H9 (cell line): ENCODE results near the gene HIRIP3. TPM values are rescaled to one million over a fixed set of nuclear protein-coding genes. Genes with fewer than 3 reads are reported as not detected.

Experiments
- DNase-seq: peaks from one replicate; pipeline ENCODE4 v3.0.0-alpha.2; 2017
- H2AFZ ChIP-seq: one replicate; pipeline ENCODE4 v1.6.1; 2013; ENCODE audit warnings: mild to moderate bottlenecking, low read length, control low read depth, moderate library complexity
- H2AK5ac ChIP-seq: 2 replicates; pipeline ENCODE4 v1.6.1; 2013; ENCODE audit warnings: low read length, control low read depth, mixed read lengths; ENCODE audit not compliant: insufficient read length
- H2BK120ac ChIP-seq: one replicate; pipeline ENCODE4 v1.6.1; 2013; ENCODE audit warnings: low read depth, mild to moderate bottlenecking, low read length, control low read depth, inconsistent platforms; ENCODE audit not compliant: poor library complexity, severe bottlenecking
- H2BK12ac ChIP-seq: 2 replicates; pipeline ENCODE4 v1.6.1; 2013; ENCODE audit warnings: low read length, control low read depth, mixed read lengths, low read depth; ENCODE audit not compliant: insufficient read length
- H2BK15ac ChIP-seq: 2 replicates; pipeline ENCODE4 v1.6.1; 2013; ENCODE audit warnings: low read depth, low read length, control low read depth
- H2BK20ac ChIP-seq: one replicate; pipeline ENCODE4 v1.6.1; 2013; ENCODE audit warnings: low read depth, mild to moderate bottlenecking, low read length, control low read depth, inconsistent platforms; ENCODE audit not compliant: poor library complexity, severe bottlenecking
- H2BK5ac ChIP-seq: 2 replicates; pipeline ENCODE4 v1.6.1; 2013; ENCODE audit warnings: low read length, control low read depth, mixed read lengths; ENCODE audit not compliant: insufficient read length
- H3K14ac ChIP-seq: 2 replicates; pipeline ENCODE4 v1.6.1; 2013; ENCODE audit warnings: low read length, control low read depth; ENCODE audit not compliant: insufficient read depth
- H3K18ac ChIP-seq: 2 replicates; pipeline ENCODE4 v1.6.1; 2013; ENCODE audit warnings: low read depth, mild to moderate bottlenecking, mixed read lengths, low read length, control low read depth; ENCODE audit not compliant: insufficient read length
- H3K23ac ChIP-seq: 2 replicates; pipeline ENCODE4 v1.6.1; 2013; ENCODE audit warnings: low read length, control low read depth, mixed read lengths, low read depth; ENCODE audit not compliant: insufficient read length
- H3K23me2 ChIP-seq: 2 replicates; pipeline ENCODE4 v1.6.1; 2013; ENCODE audit warnings: low read depth, mild to moderate bottlenecking, mixed read lengths, low read length, control low read depth; ENCODE audit not compliant: insufficient read length, poor library complexity, severe bottlenecking
- H3K27ac ChIP-seq: 2 replicates; pipeline ENCODE4 v1.5.1; 2013; ENCODE audit warnings: low read length, control low read depth, mixed read lengths, low read depth; ENCODE audit not compliant: insufficient read length
- H3K27me3 ChIP-seq: 2 replicates; pipeline ENCODE4 v1.6.1; 2013; ENCODE audit warnings: low read length, control low read depth, inconsistent platforms; ENCODE audit not compliant: insufficient read depth
- H3K4ac ChIP-seq: 2 replicates; pipeline ENCODE4 v1.6.1; 2013; ENCODE audit warnings: low read depth, mild to moderate bottlenecking, control low read depth, inconsistent platforms, low read length, moderate library complexity
- H3K4me1 ChIP-seq: 2 replicates; pipeline ENCODE4 v1.6.1; 2013; ENCODE audit warnings: low read length, control low read depth, inconsistent platforms; ENCODE audit not compliant: insufficient read depth
- H3K4me2 ChIP-seq: 2 replicates; pipeline ENCODE4 v1.6.1; 2013; ENCODE audit warnings: low read length, control low read depth, mixed read lengths; ENCODE audit not compliant: insufficient read length, insufficient read depth
- H3K56ac ChIP-seq: 2 replicates; pipeline ENCODE4 v1.6.1; 2013; ENCODE audit warnings: low read depth, mild to moderate bottlenecking, mixed read lengths, low read length, control low read depth; ENCODE audit not compliant: insufficient read length
- H3K79me1 ChIP-seq: 2 replicates; pipeline ENCODE4 v1.6.1; 2013; ENCODE audit warnings: low read depth, mild to moderate bottlenecking, moderate library complexity, low read length, control low read depth, inconsistent platforms; ENCODE audit not compliant: insufficient read depth, poor library complexity, severe bottlenecking
- H3K79me2 ChIP-seq: 2 replicates; pipeline ENCODE4 v1.6.1; 2013; ENCODE audit warnings: low read length, control low read depth, inconsistent platforms; ENCODE audit not compliant: insufficient read depth
- H3K9ac ChIP-seq: 2 replicates; pipeline ENCODE4 v1.6.1; 2013; ENCODE audit warnings: low read length, control low read depth, mixed read lengths; ENCODE audit not compliant: insufficient read length; ENCODE audit errors: extremely low read depth
- H3K9me3 ChIP-seq: one replicate; pipeline ENCODE4 v1.6.1; 2013; ENCODE audit warnings: low read depth, low read length, inconsistent platforms; ENCODE audit not compliant: control insufficient read depth
- H3T11ph ChIP-seq: one replicate; pipeline ENCODE4 v1.6.1; 2013; ENCODE audit warnings: mild to moderate bottlenecking, low read length, control low read depth, inconsistent platforms
- H4K20me1 ChIP-seq: one replicate; pipeline ENCODE4 v1.6.1; 2013; ENCODE audit not compliant: control insufficient read depth, insufficient read length, insufficient read depth
- H4K5ac ChIP-seq: 2 replicates; pipeline ENCODE4 v1.6.1; 2013; ENCODE audit warnings: low read depth, mild to moderate bottlenecking, mixed read lengths, low read length, control low read depth; ENCODE audit not compliant: insufficient read length
- H4K8ac ChIP-seq: replicated peaks from 2 replicates; pipeline ENCODE4 v1.6.1; 2013; ENCODE audit warnings: low read length, control low read depth, mixed read lengths, low read depth; ENCODE audit not compliant: insufficient read length
- H4K91ac ChIP-seq: 2 replicates; pipeline ENCODE4 v1.6.1; 2013; ENCODE audit warnings: low read depth, mild to moderate bottlenecking, moderate library complexity, mixed read lengths, low read length, control low read depth; ENCODE audit not compliant: insufficient read length
- H3K27ac Mint-ChIP-seq, 3 experiments: 2 replicates in 2 of 3; 3 replicates in 1 of 3; pipeline ENCODE4 v1.8.0; 2020 to 2021; ENCODE audit warnings: mixed read lengths in 3 of 3, mild to moderate bottlenecking in 1 of 3, moderate library complexity in 1 of 3
- H3K27me3 Mint-ChIP-seq: 2 replicates; pipeline ENCODE4 v1.8.0; 2021; ENCODE audit warnings: low read depth, mild to moderate bottlenecking, moderate library complexity, mixed read lengths
- H3K36me3 Mint-ChIP-seq, 3 experiments: 2 replicates in 2 of 3; 3 replicates in 1 of 3; pipeline ENCODE4 v1.8.0; 2020 to 2021; ENCODE audit warnings: low read depth in 3 of 3, mixed read lengths in 3 of 3; ENCODE audit not compliant: insufficient read depth in 1 of 3
- H3K4me1 Mint-ChIP-seq, 2 experiments: 2 replicates each; pipeline ENCODE4 v1.8.0; 2020; ENCODE audit warnings: mixed read lengths in 2 of 2
- H3K4me3 Mint-ChIP-seq, 2 experiments: 2 replicates in 1 of 2; 3 replicates in 1 of 2; pipeline ENCODE4 v1.8.0; 2020 to 2021; ENCODE audit warnings: mild to moderate bottlenecking in 2 of 2, mixed read lengths in 2 of 2, moderate library complexity in 1 of 2
- H3K9me3 Mint-ChIP-seq, 2 experiments: 2 replicates in 1 of 2; 3 replicates in 1 of 2; pipeline ENCODE4 v1.8.0; 2020; ENCODE audit warnings: mild to moderate bottlenecking in 2 of 2, mixed read lengths in 2 of 2, moderate library complexity in 1 of 2
- WGBS: extraction: QIAGEN DNeasy Blood & Tissue Kit; methylation state at CpG from one replicate; pipeline ENCODE4 v1.1.7; 2013; ENCODE audit warnings: missing lambda C conversion rate, low lambda C conversion rate, mixed read lengths; ENCODE audit not compliant: insufficient read length; ENCODE audit errors: extremely low coverage; 5-methylcytosine and 5-hydroxymethylcytosine counted together
- total RNA-seq: library from RNA; stranded (reverse); gene quantifications from 2 replicates; pipeline ENCODE4 v1.2.1, GENCODE V29; 2021
- TF ChIP-seq, protein P1 (sequence below): fragments of 200-600 bp; sonication (generic); conservative IDR thresholded peaks from 3 replicates; pipeline ENCODE4 v1.8.0; 2021; ENCODE audit warnings: antibody characterized with exemption, mild to moderate bottlenecking

Gene HIRIP3
- total RNA-seq, 1 experiment from 2014 or later: 21.6 TPM

DNA sequence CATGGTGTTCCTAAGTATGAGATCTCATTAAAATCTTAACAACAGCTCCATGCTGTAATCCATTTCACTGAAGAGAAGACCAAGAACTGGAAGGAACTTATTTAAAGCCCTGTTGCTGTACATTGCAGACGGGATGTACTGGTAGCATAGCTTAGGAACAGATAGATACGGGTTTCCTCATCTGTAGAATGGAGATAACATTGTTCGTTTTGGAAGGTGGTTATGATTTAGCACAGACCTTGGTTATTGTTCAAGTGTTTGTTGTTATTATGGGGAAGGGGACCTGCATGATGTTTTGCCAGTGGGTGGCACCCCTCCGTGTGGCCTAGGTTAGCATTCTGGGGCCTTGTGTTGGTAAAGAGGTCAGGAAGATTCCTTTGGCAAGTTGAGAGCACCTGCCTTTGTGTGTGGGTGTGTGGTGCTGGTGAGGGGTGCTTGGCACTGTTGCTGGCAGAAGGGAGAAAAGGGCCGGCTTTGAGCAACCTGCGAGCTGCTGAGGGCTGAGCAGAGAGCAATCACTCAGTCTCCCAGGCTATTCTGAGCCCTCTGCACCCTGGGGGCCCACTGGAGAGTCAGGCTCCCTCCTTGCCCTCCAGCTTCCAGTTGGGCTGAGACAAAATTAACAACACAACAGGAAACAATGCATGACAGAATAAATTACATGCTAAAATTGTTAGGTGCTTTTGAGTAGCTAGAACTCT is 19.5 kb downstream of the HIRIP3 start:
- TF ChIP-seq, protein P1, sequence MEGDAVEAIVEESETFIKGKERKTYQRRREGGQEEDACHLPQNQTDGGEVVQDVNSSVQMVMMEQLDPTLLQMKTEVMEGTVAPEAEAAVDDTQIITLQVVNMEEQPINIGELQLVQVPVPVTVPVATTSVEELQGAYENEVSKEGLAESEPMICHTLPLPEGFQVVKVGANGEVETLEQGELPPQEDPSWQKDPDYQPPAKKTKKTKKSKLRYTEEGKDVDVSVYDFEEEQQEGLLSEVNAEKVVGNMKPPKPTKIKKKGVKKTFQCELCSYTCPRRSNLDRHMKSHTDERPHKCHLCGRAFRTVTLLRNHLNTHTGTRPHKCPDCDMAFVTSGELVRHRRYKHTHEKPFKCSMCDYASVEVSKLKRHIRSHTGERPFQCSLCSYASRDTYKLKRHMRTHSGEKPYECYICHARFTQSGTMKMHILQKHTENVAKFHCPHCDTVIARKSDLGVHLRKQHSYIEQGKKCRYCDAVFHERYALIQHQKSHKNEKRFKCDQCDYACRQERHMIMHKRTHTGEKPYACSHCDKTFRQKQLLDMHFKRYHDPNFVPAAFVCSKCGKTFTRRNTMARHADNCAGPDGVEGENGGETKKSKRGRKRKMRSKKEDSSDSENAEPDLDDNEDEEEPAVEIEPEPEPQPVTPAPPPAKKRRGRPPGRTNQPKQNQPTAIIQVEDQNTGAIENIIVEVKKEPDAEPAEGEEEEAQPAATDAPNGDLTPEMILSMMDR: no peak
- H4K20me1 ChIP-seq: no peaks in the 10 kb centered on the region
- H3K79me2 ChIP-seq: peaks cover 5% of the 10 kb centered on the region; the same call in 1 of the 2 replicates
- peaks cover 3% of the 10 kb centered on the region; the same call in 1 of the 2 replicates for H3K4me1 ChIP-seq
- no peak overlapping the region for H4K91ac ChIP-seq
- H3K56ac ChIP-seq: no peak overlapping the region
- no peak overlapping the region for H2BK15ac ChIP-seq
- peaks cover 14 to 16% of the 10 kb centered on the region in 2 experiments for H3K9me3 Mint-ChIP-seq
- no peak for DNase-seq
- peaks cover 16% of the 10 kb centered on the region for H3K27me3 Mint-ChIP-seq
- peaks cover 3% of the 10 kb centered on the region; the same call in 1 of the 2 replicates for H3K27me3 ChIP-seq
- no peak overlapping the region for H2AFZ ChIP-seq
- WGBS: no CpG with 5 or more reads among the region's 6 CpGs
- H4K5ac ChIP-seq: no peak overlapping the region
- no peak overlapping the region for H3K27ac ChIP-seq
- H3K23ac ChIP-seq: no peak overlapping the region
- no peak overlapping the region for H3K9ac ChIP-seq
- H3T11ph ChIP-seq: no peak overlapping the region
- H3K23me2 ChIP-seq: peaks cover 14% of the 10 kb centered on the region
- H2BK12ac ChIP-seq: no peak overlapping the region
- H4K8ac ChIP-seq: no peak overlapping the region
- no peak overlapping the region for H3K14ac ChIP-seq
- H3K4me1 Mint-ChIP-seq: peaks cover 29% of the 10 kb centered on the region in 2 experiments
- no peak overlapping the region for H2BK5ac ChIP-seq
- no peak overlapping the region for H3K18ac ChIP-seq
- peaks cover 7% of the 10 kb centered on the region for H3K79me1 ChIP-seq
- no peak overlapping the region for H2AK5ac ChIP-seq
- H3K36me3 Mint-ChIP-seq: peaks cover 38 to 52% (median 49%) of the 10 kb centered on the region in 3 experiments
- H3K4me3 Mint-ChIP-seq: peak overlapping the region; percentile 95 to 96
- no peak overlapping the region for H2BK20ac ChIP-seq
- peak overlapping the region; percentile 20 for H3K4me2 ChIP-seq
- H2BK120ac ChIP-seq: no peak overlapping the region
- no peak overlapping the region for H3K4ac ChIP-seq
- H3K27ac Mint-ChIP-seq: peak overlapping the region; percentile 39 to 93 (median 69); a peak in 6 of 7 replicates
- peaks cover 7% of the 10 kb centered on the region for H3K9me3 ChIP-seq
